ENCODE data around the gene ADIG.

The ADIG gene

GRCh38 chr20:38629979-38630378, 49.0 kb downstream of the ADIG start:
- no peak overlapping the region for H3K9ac ChIP-seq (ENCODE audit: low read length)
- H2AFZ ChIP-seq (ENCODE audit: low read length) = no peak overlapping the region
- no peaks in the 10 kb centered on the region for H3K9me2 ChIP-seq (replicated peaks; ENCODE audit: insufficient read depth, low read length)
- 0 out of 2 replicates have a peak, but pooled peaks cover 4% of the 10 kb centered on the region for H3K27me3 ChIP-seq (replicated peaks; ENCODE audit: insufficient read depth, low read length)
- no peak for DNase-seq
- no peaks in the 10 kb centered on the region for H3F3A ChIP-seq (ENCODE audit: insufficient read depth, low read length)
- H3K9me3 ChIP-seq (replicated peaks; ENCODE audit: insufficient read depth, low read length) = no peaks in the 10 kb centered on the region
- TF ChIP-seq, protein P1, sequence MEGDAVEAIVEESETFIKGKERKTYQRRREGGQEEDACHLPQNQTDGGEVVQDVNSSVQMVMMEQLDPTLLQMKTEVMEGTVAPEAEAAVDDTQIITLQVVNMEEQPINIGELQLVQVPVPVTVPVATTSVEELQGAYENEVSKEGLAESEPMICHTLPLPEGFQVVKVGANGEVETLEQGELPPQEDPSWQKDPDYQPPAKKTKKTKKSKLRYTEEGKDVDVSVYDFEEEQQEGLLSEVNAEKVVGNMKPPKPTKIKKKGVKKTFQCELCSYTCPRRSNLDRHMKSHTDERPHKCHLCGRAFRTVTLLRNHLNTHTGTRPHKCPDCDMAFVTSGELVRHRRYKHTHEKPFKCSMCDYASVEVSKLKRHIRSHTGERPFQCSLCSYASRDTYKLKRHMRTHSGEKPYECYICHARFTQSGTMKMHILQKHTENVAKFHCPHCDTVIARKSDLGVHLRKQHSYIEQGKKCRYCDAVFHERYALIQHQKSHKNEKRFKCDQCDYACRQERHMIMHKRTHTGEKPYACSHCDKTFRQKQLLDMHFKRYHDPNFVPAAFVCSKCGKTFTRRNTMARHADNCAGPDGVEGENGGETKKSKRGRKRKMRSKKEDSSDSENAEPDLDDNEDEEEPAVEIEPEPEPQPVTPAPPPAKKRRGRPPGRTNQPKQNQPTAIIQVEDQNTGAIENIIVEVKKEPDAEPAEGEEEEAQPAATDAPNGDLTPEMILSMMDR (IDR thresholded peaks at IDR 0.05; ENCODE audit: low read length) = no peak
- no peak for TF ChIP-seq EZH2phosphoT487 (IDR thresholded peaks at IDR 0.05; ENCODE audit: low read length)
- no peak for TF ChIP-seq EZH2 (optimal IDR thresholded peaks at IDR 0.05; ENCODE audit: low read depth, low read length)
- no peaks in the 10 kb centered on the region for H3K36me3 ChIP-seq (replicated peaks; ENCODE audit: insufficient read depth, low read length)
- H3K4me1 ChIP-seq (ENCODE audit: low read length) = no peaks in the 10 kb centered on the region
- no peaks in the 10 kb centered on the region for H4K20me1 ChIP-seq (ENCODE audit: insufficient read depth, low read length)
- no peak overlapping the region for H3K4me3 ChIP-seq (ENCODE audit: low read length)
- H3K4me2 ChIP-seq (ENCODE audit: low read depth, low read length) = no peak overlapping the region
- no peaks in the 10 kb centered on the region for H3K79me2 ChIP-seq (ENCODE audit: low read length)
- no peak overlapping the region for H3K27ac ChIP-seq (ENCODE audit: low read length)

GRCh38 chr20:38630727-38631126, 49.7 kb downstream of the ADIG start:
- Histone ChIP-seq H4K20me1 (ENCODE audit: insufficient read depth, low read length) (no peaks in the 10 kb centered on the region), H3K9me2 (replicated peaks; ENCODE audit: insufficient read depth, low read length) (no peaks in the 10 kb centered on the region), H2AFZ (ENCODE audit: low read length) (no peak overlapping the region), H3K36me3 (replicated peaks; ENCODE audit: insufficient read depth, low read length) (no peaks in the 10 kb centered on the region), H3K79me2 (ENCODE audit: low read length) (no peaks in the 10 kb centered on the region), H3K9me3 (replicated peaks; ENCODE audit: insufficient read depth, low read length) (no peaks in the 10 kb centered on the region), H3K4me3 (ENCODE audit: low read length) (no peak overlapping the region), H3K27ac (ENCODE audit: low read length) (no peak overlapping the region), H3F3A (ENCODE audit: insufficient read depth, low read length) (no peaks in the 10 kb centered on the region), H3K4me2 (ENCODE audit: low read depth, low read length) (no peak overlapping the region), H3K27me3 (replicated peaks; ENCODE audit: insufficient read depth, low read length) (0 out of 2 replicates have a peak, but pooled peaks cover 4% of the 10 kb centered on the region), H3K4me1 (ENCODE audit: low read length) (no peaks in the 10 kb centered on the region), H3K9ac (ENCODE audit: low read length) (no peak overlapping the region)
- no peak for DNase-seq
- TF ChIP-seq EZH2 (optimal IDR thresholded peaks at IDR 0.05; ENCODE audit: low read depth, low read length) (no peak), EZH2phosphoT487 (IDR thresholded peaks at IDR 0.05; ENCODE audit: low read length) (no peak)
- TF ChIP-seq, protein P1 (IDR thresholded peaks at IDR 0.05; ENCODE audit: low read length) = no peak

GRCh38 chr20:38631155-38632022, 50.4 kb downstream of the ADIG start:
- TF ChIP-seq, protein P1 (IDR thresholded peaks at IDR 0.05; ENCODE audit: low read length) = no peak
- TF ChIP-seq EZH2phosphoT487 (IDR thresholded peaks at IDR 0.05; ENCODE audit: low read length) = no peak
- TF ChIP-seq EZH2 (optimal IDR thresholded peaks at IDR 0.05; ENCODE audit: low read depth, low read length) = no peak
- H4K20me1 ChIP-seq (ENCODE audit: insufficient read depth, low read length) = no peaks in the 10 kb centered on the region
- H3K79me2 ChIP-seq (ENCODE audit: low read length) = no peaks in the 10 kb centered on the region
- H2AFZ ChIP-seq (ENCODE audit: low read length) = no peak overlapping the region
- H3K4me2 ChIP-seq (ENCODE audit: low read depth, low read length) = no peak overlapping the region
- no peaks in the 10 kb centered on the region for H3K36me3 ChIP-seq (replicated peaks; ENCODE audit: insufficient read depth, low read length)
- H3K4me1 ChIP-seq (ENCODE audit: low read length) = no peaks in the 10 kb centered on the region
- no peak for DNase-seq
- H3K4me3 ChIP-seq (ENCODE audit: low read length) = no peak overlapping the region
- no peaks in the 10 kb centered on the region for H3F3A ChIP-seq (ENCODE audit: insufficient read depth, low read length)
- no peak overlapping the region for H3K27ac ChIP-seq (ENCODE audit: low read length)
- 0 out of 2 replicates have a peak, but pooled peaks cover 4% of the 10 kb centered on the region for H3K27me3 ChIP-seq (replicated peaks; ENCODE audit: insufficient read depth, low read length)
- no peaks in the 10 kb centered on the region for H3K9me3 ChIP-seq (replicated peaks; ENCODE audit: insufficient read depth, low read length)
- H3K9ac ChIP-seq (ENCODE audit: low read length) = no peak overlapping the region
- no peaks in the 10 kb centered on the region for H3K9me2 ChIP-seq (replicated peaks; ENCODE audit: insufficient read depth, low read length)

All from MM.1S (cell line).